ENCODE data around the gene AATF. TPM values are rescaled to one million over a fixed set of nuclear protein-coding genes. Genes with fewer than 3 reads are reported as not detected.

AATF gene
- total RNA-seq, result 39.6 TPM

GRCh38 chr17:36948717-36949460 lies at the start of gene AATF:
AATF (plus strand) TSS chr17:36948954; CDS start chr17:36949126, 172 bp downstream.
- peak; percentile 97 for DNase-seq (ENCODE audit: low spot score)

GRCh38 chr17:36899250-36900159 lies 49.2 kb upstream of the AATF start:
- DNase-seq (ENCODE audit: low spot score), result no peak

- DNase-seq (ENCODE audit: low spot score), result no peak
Measured at GRCh38 chr17:36900160-36900512, 48.6 kb upstream of the AATF start.

- DNase-seq (ENCODE audit: low spot score), result no peak
Measured at GRCh38 chr17:36901506-36901905, 47.2 kb upstream of the AATF start.

GRCh38 chr17:36907407-36907806 lies 41.3 kb upstream of the AATF start:
- DNase-seq (ENCODE audit: low spot score), result no peak

- DNase-seq (ENCODE audit: low spot score), result no peak
Measured at GRCh38 chr17:36910513-36910912, 38.2 kb upstream of the AATF start.

GRCh38 chr17:36911001-36911400 lies 37.8 kb upstream of the AATF start:
- no peak for DNase-seq (ENCODE audit: low spot score)

GRCh38 chr17:36913132-36913531 lies 35.6 kb upstream of the AATF start:
- no peak for DNase-seq (ENCODE audit: low spot score)

- no peak for DNase-seq (ENCODE audit: low spot score)
Measured at GRCh38 chr17:36918211-36918691, 30.5 kb upstream of the AATF start.

GRCh38 chr17:36919407-36919968 lies 29.3 kb upstream of the AATF start:
- DNase-seq (ENCODE audit: low spot score), result no peak

- no peak for DNase-seq (ENCODE audit: low spot score)
Measured at GRCh38 chr17:36920032-36921005, 28.4 kb upstream of the AATF start.

- DNase-seq (ENCODE audit: low spot score), result no peak
Measured at GRCh38 chr17:36921095-36921851, 27.5 kb upstream of the AATF start.

GRCh38 chr17:36922175-36922574 lies 26.6 kb upstream of the AATF start:
- DNase-seq (ENCODE audit: low spot score), result no peak

GRCh38 chr17:36923814-36924221 lies 24.9 kb upstream of the AATF start:
- DNase-seq (ENCODE audit: low spot score), result no peak

GRCh38 chr17:36926226-36926625 lies 22.5 kb upstream of the AATF start:
- no peak for DNase-seq (ENCODE audit: low spot score)

GRCh38 chr17:36926701-36927100 lies 22.1 kb upstream of the AATF start:
- DNase-seq (ENCODE audit: low spot score), result no peak

GRCh38 chr17:36928471-36929345 lies 20.0 kb upstream of the AATF start:
- DNase-seq (ENCODE audit: low spot score), result no peak

GRCh38 chr17:36929851-36930582 lies 18.7 kb upstream of the AATF start:
- DNase-seq (ENCODE audit: low spot score), result no peak

- no peak for DNase-seq (ENCODE audit: low spot score)
Measured at GRCh38 chr17:36930583-36930900, 18.2 kb upstream of the AATF start.
